GM18520 (cell line): ENCODE results near the gene OR6B2.

ENCODE experiments used
- ATAC-seq: cut with Tn5 transposase; IDR thresholded peaks from one replicate; pipeline ENCODE4 v1.9.1; 2021; ENCODE audit not compliant: unreplicated experiment

The OR6B2 gene

GRCh38 chr2:240042740-240043139 is 12.5 kb upstream of the OR6B2 start:
- no peak for ATAC-seq

- ATAC-seq, result no peak
Observed at GRCh38 chr2:240041363-240041762, 11.1 kb upstream of the OR6B2 start.

GRCh38 chr2:240037358-240037757 is 7.1 kb upstream of the OR6B2 start:
- ATAC-seq, result no peak

- ATAC-seq, result no peak
Observed at GRCh38 chr2:240033330-240033678, 3.1 kb upstream of the OR6B2 start.

- no peak for ATAC-seq
Observed at GRCh38 chr2:240032406-240033329, 2.4 kb upstream of the OR6B2 start.

- ATAC-seq, result no peak
Observed at GRCh38 chr2:240024766-240025165, 5.5 kb downstream of the OR6B2 start.

GRCh38 chr2:240023792-240024191 is 6.4 kb downstream of the OR6B2 start:
- no peak for ATAC-seq

- ATAC-seq, result no peak
Observed at GRCh38 chr2:240021488-240022104, 8.6 kb downstream of the OR6B2 start.

- ATAC-seq, result no peak
Observed at GRCh38 chr2:240018071-240018750, 12.0 kb downstream of the OR6B2 start.

- no peak for ATAC-seq
Observed at GRCh38 chr2:240014327-240014726, 15.9 kb downstream of the OR6B2 start.

- no peak for ATAC-seq
Observed at GRCh38 chr2:240013343-240013742, 16.9 kb downstream of the OR6B2 start.

- ATAC-seq, result no peak
Observed at GRCh38 chr2:240002983-240003382, 27.2 kb downstream of the OR6B2 start.

- ATAC-seq, result no peak
Observed at GRCh38 chr2:240000671-240001070, 29.6 kb downstream of the OR6B2 start.

- ATAC-seq, result no peak
Observed at GRCh38 chr2:239997686-239998409, 32.4 kb downstream of the OR6B2 start.

GRCh38 chr2:239994086-239994485 is 36.1 kb downstream of the OR6B2 start:
- ATAC-seq, result no peak

- ATAC-seq, result no peak
Observed at GRCh38 chr2:239993291-239993690, 36.9 kb downstream of the OR6B2 start.

- ATAC-seq, result no peak
Observed at GRCh38 chr2:239991689-239992314, 38.4 kb downstream of the OR6B2 start.

GRCh38 chr2:239990966-239991365 is 39.3 kb downstream of the OR6B2 start:
- ATAC-seq, result no peak

GRCh38 chr2:239985356-239985755 is 44.9 kb downstream of the OR6B2 start:
- no peak for ATAC-seq

- no peak for ATAC-seq
Observed at GRCh38 chr2:239984421-239985194, 45.6 kb downstream of the OR6B2 start.
